IMR-90 (cell line): ENCODE results near the gene DND1.
"Not testable (repeated sequence)": the region's sequence is repeated elsewhere in the genome, so short reads cannot be mapped to it uniquely, and the experiment has no call there.

Experiments used
- CTCF ChIP-seq: conservative IDR thresholded peaks from 2 replicates; pipeline ENCODE4 v1.5.1; 2012; ENCODE audit warnings: mild to moderate bottlenecking, low read depth, low read length, improper control_type of control experiment
- MXI1 ChIP-seq: IDR thresholded peaks from 2 replicates; pipeline ENCODE4 v1.6.1; 2012; ENCODE audit warnings: low read depth, mild to moderate bottlenecking, low read length, moderate library complexity, borderline replicate concordance
- POLR2A ChIP-seq: IDR thresholded peaks from 2 replicates; pipeline ENCODE4 v1.6.1; 2012; ENCODE audit warnings: mild to moderate bottlenecking, low read depth, low read length
- RAD21 ChIP-seq: IDR thresholded peaks from 2 replicates; pipeline ENCODE4 v1.6.1; 2012; ENCODE audit warnings: low read length, improper control_type of control experiment
- RFX5 ChIP-seq: IDR thresholded peaks from 2 replicates; pipeline ENCODE4 v1.8.0; 2012; ENCODE audit warnings: low read depth, mild to moderate bottlenecking, low read length, moderate library complexity
- SMC3 ChIP-seq: fragments of 150-350 bp; IDR thresholded peaks from 2 replicates; pipeline ENCODE4 v1.6.1; 2016; ENCODE audit warnings: low read depth, mild to moderate bottlenecking, antibody characterized with exemption, low read length, moderate library complexity

- not testable (repeated sequence) for TF ChIP-seq CTCF, POLR2A, RAD21, MXI1, SMC3, RFX5
Observed at GRCh38 chr5:140623061-140623460, 50.3 kb downstream of the DND1 start.
